Measurements from ENCODE around the gene NCKAP5L.
"Not testable (repeated sequence)": the region's sequence is repeated elsewhere in the genome, so short reads cannot be mapped to it uniquely, and the experiment has no call there.

Gene NCKAP5L

GRCh38 chr12:49863946-49864797 is 36.0 kb upstream of the NCKAP5L start:
- no peak for DNase-seq

DNA sequence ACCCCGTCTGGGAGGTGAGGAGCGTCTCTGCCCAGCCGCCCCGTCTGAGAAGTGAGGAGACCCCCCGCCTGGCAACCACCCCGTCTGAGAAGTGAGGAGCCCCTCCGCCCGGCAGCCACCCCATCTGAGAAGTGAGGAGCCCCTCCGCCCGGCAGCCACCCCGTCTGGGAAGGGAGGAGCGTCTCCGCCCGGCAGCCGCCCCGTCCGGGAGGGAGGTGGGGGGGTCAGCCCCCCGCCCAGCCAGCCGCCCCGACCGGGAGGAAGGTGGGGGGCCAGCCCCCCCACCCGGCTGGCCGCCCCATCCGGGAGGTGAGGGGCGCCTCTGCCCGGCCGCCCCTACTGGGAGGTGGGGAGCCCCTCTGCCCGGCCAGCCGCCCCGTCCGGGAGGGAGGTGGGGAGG is 32.7 kb upstream of the NCKAP5L start:
- DNase-seq: not testable (repeated sequence)

DNA sequence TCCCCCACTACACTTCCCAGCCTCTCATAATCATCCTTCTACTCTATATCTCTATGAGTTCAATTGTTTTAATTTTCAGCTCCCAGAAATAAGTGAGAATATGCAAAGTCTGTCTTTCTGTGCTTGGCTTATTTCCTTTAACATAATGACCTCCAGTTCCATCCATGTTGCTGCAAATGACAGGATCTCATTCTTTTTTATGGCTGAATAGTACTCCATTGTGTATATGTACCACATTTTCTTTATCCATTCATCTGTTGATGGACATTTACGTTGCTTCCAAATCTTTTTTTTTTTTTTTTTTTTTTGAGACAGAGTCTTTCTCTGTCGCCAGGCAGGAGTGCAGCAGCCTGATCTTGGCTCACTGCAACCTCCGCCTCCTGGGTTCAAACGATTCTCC is 27.7 kb upstream of the NCKAP5L start:
- DNase-seq: not testable (repeated sequence)

GRCh38 chr12:49854976-49855375 is 26.8 kb upstream of the NCKAP5L start:
- no peak for DNase-seq

- no peak for DNase-seq
These were observed 25.5 kb upstream of the NCKAP5L start for GRCh38 chr12:49853671-49854070.

DNA sequence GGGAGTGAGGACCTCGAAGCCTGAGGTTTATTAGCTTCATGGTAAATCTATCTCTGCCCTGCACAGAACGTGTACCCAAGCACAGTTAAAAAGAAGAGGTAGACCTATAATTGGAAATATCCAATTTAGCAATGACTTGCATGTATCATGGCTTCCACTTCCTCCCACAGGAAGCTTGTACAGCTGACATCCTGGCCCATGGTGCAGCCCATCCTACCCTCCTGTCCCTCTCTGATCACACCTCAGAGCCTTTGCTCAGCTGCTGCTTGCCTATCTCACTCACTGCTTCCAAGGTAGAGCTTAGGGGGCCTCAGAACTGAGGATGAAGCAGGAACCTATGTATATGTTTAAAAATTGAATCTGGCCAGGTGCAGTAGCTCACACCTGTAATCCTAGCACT is 18.9 kb upstream of the NCKAP5L start:
- no peak for DNase-seq

DNA sequence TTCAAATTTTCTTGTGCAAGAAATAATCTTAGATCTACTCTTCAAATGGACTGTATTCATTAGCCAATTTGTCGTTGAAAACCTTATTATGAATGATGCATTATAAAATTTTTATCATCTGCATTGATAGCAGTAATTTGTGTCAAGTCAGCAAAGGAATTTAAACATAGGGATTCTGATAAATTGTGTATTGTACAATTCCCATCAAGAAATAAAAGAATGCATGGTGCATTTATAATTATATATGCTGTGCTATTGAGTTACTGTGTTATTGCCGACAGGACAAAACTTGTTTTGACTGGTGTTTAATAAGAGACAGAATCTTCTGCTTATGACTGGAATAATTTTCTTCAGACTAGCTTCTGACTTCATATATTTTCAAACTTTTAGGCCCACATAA is 17.8 kb upstream of the NCKAP5L start:
- DNase-seq: no peak

- DNase-seq: no peak
These were observed 15.7 kb upstream of the NCKAP5L start for GRCh38 chr12:49843876-49844437.

GRCh38 chr12:49843411-49843810 is 15.2 kb upstream of the NCKAP5L start:
- DNase-seq: no peak

DNA sequence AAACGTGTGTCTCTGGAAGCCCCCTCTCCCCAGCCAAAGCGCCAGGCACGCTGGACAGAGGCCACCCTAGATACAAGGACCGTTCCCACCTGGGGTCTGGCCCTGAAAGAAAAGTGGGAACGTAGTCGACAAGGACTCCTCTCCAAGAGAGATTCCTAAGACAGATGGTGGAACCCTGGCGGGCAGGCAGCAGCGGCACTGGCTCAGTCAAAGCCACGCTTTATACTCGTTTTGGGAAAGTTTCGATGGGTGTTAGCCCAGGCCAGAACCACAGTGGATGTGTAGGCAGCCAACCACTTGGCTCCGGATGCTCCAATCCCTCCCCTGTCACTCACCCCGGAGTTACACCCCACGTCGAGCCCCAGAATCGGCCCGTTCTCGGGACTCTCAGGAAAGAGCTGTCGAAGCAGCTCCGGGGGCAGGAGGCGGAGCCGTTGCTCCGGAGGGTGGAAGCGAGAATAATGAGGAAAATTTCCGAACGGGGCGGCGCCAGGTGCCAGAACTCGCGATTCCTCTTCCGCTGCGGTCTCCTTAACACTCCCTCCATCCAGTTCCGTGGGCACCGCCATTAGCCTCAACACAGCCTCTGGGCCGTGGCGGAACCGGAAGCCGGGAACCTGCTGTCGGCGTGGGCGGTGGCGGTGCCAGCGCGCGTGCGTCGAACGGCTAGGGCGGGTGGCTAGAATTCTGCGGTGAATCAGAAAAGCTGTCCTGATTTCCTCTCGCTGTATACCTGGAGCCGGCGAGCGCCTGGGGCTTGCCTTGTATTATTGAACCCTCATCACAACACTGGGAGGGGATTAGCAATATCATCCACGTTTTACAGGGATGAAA is 14.5 kb upstream of the NCKAP5L start, which contains the start of gene BCDIN3D:
BCDIN3D (minus strand) TSS at position 588 of the 834 bp plus-strand sequence; CDS start at position 569, 19 bp downstream.
- peak; percentile 58 for DNase-seq

- no peak for DNase-seq
These were observed 10.9 kb upstream of the NCKAP5L start for GRCh38 chr12:49838973-49839633.

- DNase-seq: no peak
These were observed 4.7 kb upstream of the NCKAP5L start for GRCh38 chr12:49832836-49833421.

- no peak for DNase-seq
These were observed 3.5 kb upstream of the NCKAP5L start for GRCh38 chr12:49831717-49832116.

- DNase-seq: no peak
These were observed 663 bp downstream of the NCKAP5L start for GRCh38 chr12:49827401-49828099.

GRCh38 chr12:49827051-49827400 is 1.2 kb downstream of the NCKAP5L start:
- no peak for DNase-seq

DNA sequence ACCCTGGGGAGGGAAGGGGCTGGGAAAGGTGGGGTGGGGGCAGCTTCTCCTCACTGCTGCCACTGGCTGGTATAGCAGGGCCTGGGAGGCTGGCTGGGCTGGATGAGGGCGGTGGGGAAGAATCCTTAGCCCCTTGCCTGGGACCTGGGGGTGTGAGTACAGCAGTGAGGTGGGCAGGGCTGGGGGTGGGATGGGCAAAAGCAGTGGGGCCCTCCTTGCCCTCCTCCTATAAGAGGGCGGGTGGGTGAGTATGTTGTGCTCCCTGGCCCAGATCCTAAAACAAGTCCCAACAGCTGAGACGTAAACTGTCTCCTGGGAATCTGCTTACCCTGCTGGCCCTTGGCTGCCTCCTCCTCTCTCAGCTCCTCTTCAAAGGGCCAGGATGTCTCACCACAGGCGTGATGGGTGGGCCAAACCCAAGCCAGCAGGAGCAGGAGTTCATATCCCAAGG is 2.2 kb downstream of the NCKAP5L start:
- no peak for DNase-seq

DNA sequence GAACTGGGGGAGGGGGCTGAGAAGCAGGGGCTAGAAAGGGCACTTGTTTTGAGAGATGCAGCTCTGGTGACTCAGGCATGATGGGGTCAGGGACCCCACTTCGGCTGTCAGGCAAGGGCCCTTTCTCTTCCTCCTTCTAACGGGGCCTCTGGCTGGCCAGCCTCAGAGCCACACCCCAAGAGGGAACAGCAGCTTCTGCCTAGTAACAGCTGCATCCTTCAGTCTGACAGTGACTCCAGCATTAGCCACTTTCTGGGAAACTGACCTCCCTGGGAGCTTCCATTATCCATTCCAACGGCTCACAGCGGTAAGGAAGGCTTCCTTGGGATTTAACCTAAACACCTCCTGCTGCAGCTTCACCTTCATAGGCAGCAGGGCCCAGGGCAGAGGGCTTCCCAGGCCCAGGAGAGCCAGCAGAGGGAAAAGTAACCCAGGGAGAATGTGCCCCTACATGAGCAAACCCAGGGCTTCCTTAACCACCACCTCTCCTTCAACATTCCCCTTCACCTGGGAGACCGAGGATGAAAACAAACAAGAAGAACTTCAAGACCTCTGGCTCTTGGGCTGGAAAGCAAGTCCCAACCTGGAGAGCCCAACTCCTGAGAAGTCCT is 2.7 kb downstream of the NCKAP5L start:
- no peak for DNase-seq

DNA sequence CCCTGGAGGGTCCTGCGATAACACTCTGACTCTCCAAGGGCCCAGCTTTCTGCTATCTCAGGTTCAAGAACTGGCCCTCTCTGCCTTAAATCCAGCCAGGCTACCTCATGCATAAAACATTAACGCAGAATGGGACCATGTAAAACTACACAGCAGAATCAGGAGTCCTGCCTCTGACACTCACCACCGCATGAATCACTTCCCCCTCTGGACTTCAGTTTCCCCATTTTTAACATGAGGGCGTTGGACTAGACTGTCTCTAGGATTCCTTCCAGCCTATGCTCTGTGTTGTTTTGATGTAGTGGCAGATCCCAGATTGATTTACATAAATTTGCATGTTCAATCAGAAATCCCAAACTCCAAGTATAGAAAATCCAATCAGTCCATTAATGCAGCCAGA is 3.3 kb downstream of the NCKAP5L start:
- no peak for DNase-seq

DNA sequence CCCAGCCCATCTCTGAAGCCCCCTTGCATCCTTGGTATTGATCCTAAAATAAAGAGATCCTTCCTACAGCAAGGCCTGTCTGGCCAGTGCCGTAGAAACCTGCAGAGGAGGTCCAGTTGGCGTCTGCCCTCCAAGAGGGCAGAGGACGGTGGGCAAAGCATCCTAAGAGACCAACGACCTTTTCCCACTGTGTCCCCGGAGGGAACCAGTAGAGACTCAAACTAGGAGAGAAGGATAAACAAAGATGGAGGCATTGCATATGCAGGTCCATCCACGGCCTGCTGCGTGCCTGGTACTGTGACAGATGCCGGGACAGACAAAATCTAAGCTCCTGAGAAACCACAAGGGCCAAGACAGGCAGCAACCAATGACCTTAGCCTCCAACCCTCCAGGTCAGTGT is 3.8 kb downstream of the NCKAP5L start:
- no peak for DNase-seq

GRCh38 chr12:49823951-49824350 is 4.3 kb downstream of the NCKAP5L start:
- DNase-seq: no peak

DNA sequence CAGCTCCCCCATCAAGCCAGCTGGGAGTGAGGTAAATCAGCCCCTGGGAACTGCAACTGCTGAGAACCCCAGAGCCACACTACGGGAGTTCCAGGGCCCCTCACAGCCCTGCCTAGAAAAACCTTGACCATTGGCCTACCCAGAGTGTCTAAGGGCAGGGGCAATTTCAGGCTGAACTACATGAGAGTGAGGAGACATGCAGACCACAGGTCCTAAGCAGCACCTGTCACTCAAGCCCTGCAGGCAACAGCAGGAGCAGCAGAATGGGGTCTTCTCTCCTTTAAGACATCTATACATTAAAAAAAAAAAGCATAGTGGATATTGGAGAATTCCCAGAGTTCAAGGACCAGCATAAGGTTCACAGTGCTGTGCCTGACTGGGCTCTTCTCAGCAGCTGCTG is 4.9 kb downstream of the NCKAP5L start:
- no peak for DNase-seq
